Transverse colon (tissue), 4 donors: ENCODE data around the gene TRAM2. TPM values are rescaled to one million over a fixed set of nuclear protein-coding genes. Genes with fewer than 3 reads are reported as not detected.
A peak's percentile ranks its signal among the peaks of the same experiment; 100 is the strongest.

Experiments
- DNase-seq: peaks from one replicate; pipeline ENCODE4 v3.0.0-alpha.2; 2019
- H3K27ac ChIP-seq, 4 donors: fragments of 200-600 bp; sonication (generic); 2 replicates each; pipeline ENCODE4 v1.5.1; 2016 to 2018; ENCODE audit warnings: inconsistent platforms in 4 of 4
- H3K27me3 ChIP-seq: fragments of 200-600 bp; sonication (generic); 2 replicates; pipeline ENCODE4 v1.5.1; 2017; ENCODE audit warnings: inconsistent platforms
- H3K36me3 ChIP-seq, 4 donors: fragments of 200-600 bp; sonication (generic); 2 replicates each; pipeline ENCODE4 v1.5.1; 2017 to 2019; ENCODE audit warnings: inconsistent platforms in 4 of 4
- H3K4me1 ChIP-seq, 4 donors: fragments of 200-600 bp; sonication (generic); 2 replicates each; pipeline ENCODE4 v1.5.1; 2017 to 2020; ENCODE audit warnings: inconsistent platforms in 4 of 4
- H3K4me3 ChIP-seq, 4 donors: fragments of 200-600 bp; sonication (generic); 1 replicate in 1 of 4; 2 replicates in 3 of 4; pipeline versions ENCODE4 v1.5.1 to v1.6.1; 2017 to 2019; ENCODE audit warnings: inconsistent platforms in 4 of 4
- H3K9me3 ChIP-seq, 2 donors: fragments of 200-600 bp; sonication (generic); 2 replicates each; pipeline ENCODE4 v1.5.1; 2017 to 2019; ENCODE audit warnings: inconsistent platforms in 2 of 2
- CTCF ChIP-seq, 5 experiments: fragments of 200-600 bp in 3 of 5; fragments of 450-650 bp in 2 of 5; sonication (generic) in 3 of 5; IDR thresholded peaks; 1 replicate in 2 of 5; 2 replicates in 3 of 5; pipeline ENCODE4 v1.5.1; 2016 to 2017; ENCODE audit warnings: antibody characterized with exemption in 5 of 5, inconsistent platforms in 3 of 5, mild to moderate bottlenecking in 2 of 5, moderate library complexity in 1 of 5
- EP300 ChIP-seq: sonication (generic); formaldehyde crosslinking; IDR thresholded peaks from one replicate; pipeline ENCODE4 v1.6.1; 2017; ENCODE audit warnings: antibody characterized with exemption, low read depth
- POLR2A ChIP-seq: fragments of 450-650 bp; IDR thresholded peaks from one replicate; pipeline ENCODE4 v1.6.1; 2016; ENCODE audit warnings: antibody characterized with exemption, mild to moderate bottlenecking, moderate library complexity
- POLR2AphosphoS5 ChIP-seq, 3 donors: sonication (generic); formaldehyde crosslinking; IDR thresholded peaks; one replicate each; pipeline ENCODE4 v1.6.1; 2016; ENCODE audit warnings: antibody characterized with exemption in 3 of 3
- WGBS, 2 donors: methylation state at CpG; one replicate each; pipeline ENCODE4 v1.1.5; 2018; ENCODE audit warnings: low coverage in 1 of 2; 5-methylcytosine and 5-hydroxymethylcytosine counted together
- in situ Hi-C, 4 donors: fragments of 200-750 bp; cut with MboI; loops; one replicate each; pipeline versions ENCODE4 v1.15.0 to v1.15.1; 2017; ENCODE audit warnings: low sequenced_read_pairs in 3 of 4, low pct_ligation_motif_present in 1 of 4, low pct_unique_long_range_greater_than_20kb in 1 of 4
- intact Hi-C: fragments of 100-400 bp; cut with DNase I; formaldehyde crosslinking; loops from one replicate; pipeline ENCODE4 v1.15.1; 2023; ENCODE audit warnings: low total_unique reads
- total RNA-seq, 4 donors: library from RNA; depleted of rRNA; stranded (reverse); fragments of >200 nt; gene quantifications; one replicate each; pipeline ENCODE4 v1.1.0, GENCODE V29; 2016

TRAM2 gene
- 10 to 100 TPM in 2 of 4 donors, 1 to 10 TPM in 2; 8.4 to 15.4 (median 11.7) TPM for total RNA-seq

GRCh38 chr6:52577022-52577777, at the start of gene TRAM2:
Gene TRAM2 (minus strand): TSS chr6:52577060. CDS start chr6:52576915, 145 bp downstream.
- Histone ChIP-seq H3K4me3 (peak within 1 kb of the TSS; percentile 65 to 82 (median 78)), H3K9me3 (no peaks in the 10 kb centered on the region), H3K36me3 (no peaks in the 10 kb centered on the region), H3K27ac (peak within 1 kb of the TSS; percentile 97 to 98 (median 98)), H3K4me1 (peaks cover 19 to 50% (median 40%) of the 10 kb centered on the region in 4 donors), H3K27me3 (no peaks in the 10 kb centered on the region)
- peak; percentile 89 for DNase-seq
- no peak for TF ChIP-seq EP300
- peak; percentile 71 for TF ChIP-seq POLR2A
- peak in 1 of 5 experiments; percentile 30 for TF ChIP-seq CTCF (IDR thresholded peaks at IDR 0.05)
- TF ChIP-seq POLR2AphosphoS5 (IDR thresholded peaks at IDR 0.05), result peak in 2 of 3 donors; percentile 47 to 62
- in situ Hi-C loops (loop anchor here in 1 of 4 donors (5.0 to 25.0 kb wide), 2 partner anchors 155 to 290 kb away; partner anchors contain the start of genes EFHC1 and MCM3), intact Hi-C loops (loop anchor here (5.0 kb wide), 1 partner anchor 85 kb away; no protein-coding TSS in a partner anchor)
- 0 to 2% methylated on average over 2 to 42 of the region's 84 CpGs for WGBS, 2 donors

- in situ Hi-C loops, result no loop called here
- TF ChIP-seq POLR2AphosphoS5 (IDR thresholded peaks at IDR 0.05) (no peak), CTCF (IDR thresholded peaks at IDR 0.05) (no peak), POLR2A (no peak), EP300 (no peak)
Observed at GRCh38 chr6:52622810-52623209, 46.0 kb upstream of the TRAM2 start.

GRCh38 chr6:52621631-52622030, 44.8 kb upstream of the TRAM2 start:
- Histone ChIP-seq H3K4me3 (no peak overlapping the region), H3K27ac (no peak overlapping the region), H3K36me3 (no peaks in the 10 kb centered on the region), H3K9me3 (no peaks in the 10 kb centered on the region), H3K27me3 (no peaks in the 10 kb centered on the region), H3K4me1 (no peaks in the 10 kb centered on the region)
- TF ChIP-seq EP300 (no peak), POLR2AphosphoS5 (IDR thresholded peaks at IDR 0.05) (no peak), POLR2A (no peak), CTCF (IDR thresholded peaks at IDR 0.05) (no peak)
- in situ Hi-C loops (no loop called here), intact Hi-C loops (no loop called here)
- no peak for DNase-seq
- 60 to 69% methylated on average over 1 of the region's 1 CpG for WGBS, 2 donors

More at GRCh38 chr6:52622810-52623209, 46.0 kb upstream of the TRAM2 start:
- H3K36me3 ChIP-seq, result no peaks in the 10 kb centered on the region
- no peak for DNase-seq
- intact Hi-C loops, result no loop called here
- H3K27ac ChIP-seq, result no peak overlapping the region
- 66 to 78% methylated on average over 2 of the region's 2 CpGs for WGBS, 2 donors
- no peak overlapping the region for H3K4me3 ChIP-seq
- no peaks in the 10 kb centered on the region for H3K27me3 ChIP-seq
- no peaks in the 10 kb centered on the region for H3K4me1 ChIP-seq
- H3K9me3 ChIP-seq, result no peaks in the 10 kb centered on the region

- in situ Hi-C loops (no loop called here), intact Hi-C loops (no loop called here)
- H3K4me1 ChIP-seq, result no peaks in the 10 kb centered on the region
- DNase-seq, result no peak
- H3K27me3 ChIP-seq, result no peaks in the 10 kb centered on the region
- no peak overlapping the region for H3K4me3 ChIP-seq
- TF ChIP-seq POLR2A, result no peak
- no peak for TF ChIP-seq EP300
- no peak for TF ChIP-seq CTCF (IDR thresholded peaks at IDR 0.05)
- TF ChIP-seq POLR2AphosphoS5 (IDR thresholded peaks at IDR 0.05), result no peak
- H3K36me3 ChIP-seq, result no peaks in the 10 kb centered on the region
- no peaks in the 10 kb centered on the region for H3K9me3 ChIP-seq
- no peak overlapping the region for H3K27ac ChIP-seq
Observed at GRCh38 chr6:52620906-52621190, 44.0 kb upstream of the TRAM2 start.
